KMS-11 (cell line): ENCODE data around the gene TRIOBP.
A peak's percentile ranks its signal among the peaks of the same experiment; 100 is the strongest.

Source experiments
- H2AFZ ChIP-seq: fragments of 200-600 bp; sonication (generic); 2 replicates; pipeline ENCODE4 v1.6.1; 2016; ENCODE audit warnings: antibody characterized with exemption, mixed run types, low read depth
- H3K27ac ChIP-seq: fragments of 200-600 bp; sonication (generic); 2 replicates; pipeline ENCODE4 v1.6.1; 2016; ENCODE audit warnings: mild to moderate bottlenecking, mixed run types
- H3K27me3 ChIP-seq: fragments of 200-600 bp; sonication (generic); 2 replicates; pipeline ENCODE4 v1.6.1; 2017; ENCODE audit warnings: mild to moderate bottlenecking, low read depth, mixed run types, moderate library complexity; ENCODE audit not compliant: insufficient read depth
- H3K36me3 ChIP-seq: fragments of 200-600 bp; sonication (generic); 2 replicates; pipeline ENCODE4 v1.6.1; 2017; ENCODE audit warnings: mild to moderate bottlenecking, mixed run types; ENCODE audit not compliant: insufficient read depth
- H3K4me1 ChIP-seq: fragments of 200-600 bp; sonication (generic); 2 replicates; pipeline ENCODE4 v1.6.1; 2016; ENCODE audit warnings: mild to moderate bottlenecking, low read depth, mixed run types; ENCODE audit not compliant: poor library complexity, severe bottlenecking
- H3K4me2 ChIP-seq: fragments of 200-600 bp; sonication (generic); 2 replicates; pipeline ENCODE4 v1.7.0; 2016; ENCODE audit warnings: mild to moderate bottlenecking, mixed run types
- H3K4me3 ChIP-seq: fragments of 200-600 bp; sonication (generic); IDR thresholded peaks from 2 replicates; pipeline ENCODE4 v1.6.1; 2017; ENCODE audit warnings: low read depth, low read length, mixed read lengths; ENCODE audit not compliant: insufficient read depth
- H3K79me2 ChIP-seq: fragments of 200-600 bp; sonication (generic); 2 replicates; pipeline ENCODE4 v1.6.1; 2016; ENCODE audit warnings: low read depth, mixed run types; ENCODE audit not compliant: insufficient read depth
- H3K9ac ChIP-seq: fragments of 200-600 bp; sonication (generic); 2 replicates; pipeline ENCODE4 v1.6.1; 2016; ENCODE audit warnings: mild to moderate bottlenecking, mixed run types
- H4K20me1 ChIP-seq: fragments of 200-600 bp; sonication (generic); 2 replicates; pipeline ENCODE4 v1.6.1; 2016; ENCODE audit warnings: mild to moderate bottlenecking, mixed run types; ENCODE audit not compliant: insufficient read depth
- TF ChIP-seq, protein P1 (sequence below): fragments of 200-600 bp; sonication (generic); conservative IDR thresholded peaks from 2 replicates; pipeline ENCODE4 v1.6.1; 2017; ENCODE audit warnings: low read depth, mild to moderate bottlenecking, antibody characterized with exemption, low read length, moderate library complexity, mixed read lengths

Gene TRIOBP

GRCh38 chr22:37806409-37807333 is 109.8 kb downstream of the TRIOBP start:
- Histone ChIP-seq H4K20me1 (no peaks in the 10 kb centered on the region), H3K4me1 (peaks cover 29% of the 10 kb centered on the region), H3K4me3 (no peak overlapping the region), H3K9ac (no peak overlapping the region), H3K36me3 (no peaks in the 10 kb centered on the region), H3K79me2 (no peaks in the 10 kb centered on the region), H3K27me3 (peaks cover 43% of the 10 kb centered on the region), H3K4me2 (peak overlapping the region; percentile 64), H2AFZ (peak overlapping the region; percentile 62; the same call in 1 of the 2 replicates), H3K27ac (no peak overlapping the region)
- TF ChIP-seq, protein P1, sequence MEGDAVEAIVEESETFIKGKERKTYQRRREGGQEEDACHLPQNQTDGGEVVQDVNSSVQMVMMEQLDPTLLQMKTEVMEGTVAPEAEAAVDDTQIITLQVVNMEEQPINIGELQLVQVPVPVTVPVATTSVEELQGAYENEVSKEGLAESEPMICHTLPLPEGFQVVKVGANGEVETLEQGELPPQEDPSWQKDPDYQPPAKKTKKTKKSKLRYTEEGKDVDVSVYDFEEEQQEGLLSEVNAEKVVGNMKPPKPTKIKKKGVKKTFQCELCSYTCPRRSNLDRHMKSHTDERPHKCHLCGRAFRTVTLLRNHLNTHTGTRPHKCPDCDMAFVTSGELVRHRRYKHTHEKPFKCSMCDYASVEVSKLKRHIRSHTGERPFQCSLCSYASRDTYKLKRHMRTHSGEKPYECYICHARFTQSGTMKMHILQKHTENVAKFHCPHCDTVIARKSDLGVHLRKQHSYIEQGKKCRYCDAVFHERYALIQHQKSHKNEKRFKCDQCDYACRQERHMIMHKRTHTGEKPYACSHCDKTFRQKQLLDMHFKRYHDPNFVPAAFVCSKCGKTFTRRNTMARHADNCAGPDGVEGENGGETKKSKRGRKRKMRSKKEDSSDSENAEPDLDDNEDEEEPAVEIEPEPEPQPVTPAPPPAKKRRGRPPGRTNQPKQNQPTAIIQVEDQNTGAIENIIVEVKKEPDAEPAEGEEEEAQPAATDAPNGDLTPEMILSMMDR, result no peak

DNA sequence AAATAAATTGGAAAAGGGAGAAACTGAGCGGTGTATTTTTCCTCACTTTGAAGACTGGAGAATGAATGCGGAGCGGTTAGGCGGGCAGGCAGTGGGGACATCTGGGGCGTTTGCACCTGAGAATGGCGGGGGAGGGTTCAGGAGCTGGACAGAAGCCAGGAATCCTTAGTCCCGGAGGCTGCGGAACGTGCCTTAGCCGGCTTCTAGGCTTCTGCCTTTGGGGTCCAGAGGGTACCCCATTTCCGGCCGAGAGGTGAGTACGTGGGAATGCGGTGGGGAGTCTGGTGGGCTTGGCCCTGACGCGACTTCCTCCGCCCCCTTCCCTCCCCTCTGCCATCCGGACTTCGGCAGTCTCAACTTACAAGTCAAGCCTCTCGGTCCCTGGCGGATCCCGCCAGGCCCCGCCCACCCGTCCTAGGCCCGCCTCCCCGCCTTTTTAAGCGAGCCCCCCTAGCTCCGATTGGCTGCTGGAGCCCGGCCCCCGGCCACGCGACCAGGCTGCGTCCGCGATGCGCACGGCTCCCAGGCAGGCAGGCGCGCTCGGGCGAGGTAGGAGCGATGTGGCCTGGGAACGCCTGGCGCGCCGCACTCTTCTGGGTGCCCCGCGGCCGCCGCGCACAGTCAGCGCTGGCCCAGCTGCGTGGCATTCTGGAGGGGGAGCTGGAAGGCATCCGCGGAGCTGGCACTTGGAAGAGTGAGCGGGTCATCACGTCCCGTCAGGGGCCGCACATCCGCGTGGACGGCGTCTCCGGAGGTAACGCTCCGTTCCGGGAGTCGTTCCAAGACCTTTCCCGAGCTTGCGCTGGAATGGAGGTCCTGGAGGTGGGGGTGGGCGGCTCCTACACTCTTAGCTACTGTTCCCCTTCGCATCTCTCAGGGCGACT is 110.8 kb downstream of the TRIOBP start, which contains the start of gene GCAT:
Gene GCAT (plus strand): TSS at position 525 of the 884 bp plus-strand sequence. CDS start 34 bp downstream, at position 559.
- TF ChIP-seq, protein P1, result no peak
- H3K79me2 ChIP-seq, result no peaks in the 10 kb centered on the region
- no peak within 1 kb of the TSS; the same call in 1 of the 2 replicates for H3K9ac ChIP-seq
- peaks cover 27% of the 10 kb centered on the region for H3K4me1 ChIP-seq
- H3K27ac ChIP-seq, result no peak within 1 kb of the TSS
- H4K20me1 ChIP-seq, result no peaks in the 10 kb centered on the region
- peak within 1 kb of the TSS; percentile 64 for H3K4me2 ChIP-seq
- peaks cover 41% of the 10 kb centered on the region for H3K27me3 ChIP-seq
- no peak within 1 kb of the TSS for H3K4me3 ChIP-seq
- H2AFZ ChIP-seq, result peak within 1 kb of the TSS; percentile 62
- no peaks in the 10 kb centered on the region for H3K36me3 ChIP-seq

DNA sequence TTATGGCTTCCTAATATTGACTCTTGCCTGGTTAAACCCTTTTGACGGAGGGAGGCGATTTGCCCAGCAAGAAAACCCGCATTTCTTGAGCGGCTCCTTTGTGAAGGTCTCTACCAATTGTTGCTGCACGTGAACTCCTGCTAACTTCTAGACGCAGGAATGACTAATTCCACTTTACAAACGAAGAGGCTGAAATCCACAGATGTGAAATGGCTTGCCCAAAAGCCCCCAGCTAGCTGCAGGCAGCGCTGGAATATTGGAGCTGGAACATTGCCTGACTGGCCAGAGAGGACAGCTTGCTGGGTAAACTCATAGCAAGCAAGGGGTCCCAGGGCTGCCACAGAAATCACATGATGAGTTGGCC is 111.4 kb downstream of the TRIOBP start:
- peaks cover 35% of the 10 kb centered on the region for H3K27me3 ChIP-seq
- H3K4me3 ChIP-seq, result no peak overlapping the region
- no peak overlapping the region; the same call in 1 of the 2 replicates for H3K9ac ChIP-seq
- peak overlapping the region; percentile 64 for H3K4me2 ChIP-seq
- H3K36me3 ChIP-seq, result no peaks in the 10 kb centered on the region
- H4K20me1 ChIP-seq, result no peaks in the 10 kb centered on the region
- no peaks in the 10 kb centered on the region for H3K79me2 ChIP-seq
- TF ChIP-seq, protein P1, result no peak
- no peak overlapping the region for H3K27ac ChIP-seq
- H3K4me1 ChIP-seq, result peaks cover 21% of the 10 kb centered on the region
- peak overlapping the region; percentile 62 for H2AFZ ChIP-seq

- Histone ChIP-seq H2AFZ (no peak overlapping the region), H3K4me2 (no peak overlapping the region), H3K4me1 (peaks cover 21% of the 10 kb centered on the region), H3K36me3 (no peaks in the 10 kb centered on the region), H3K79me2 (no peaks in the 10 kb centered on the region), H3K4me3 (no peak overlapping the region), H3K27me3 (peaks cover 21% of the 10 kb centered on the region), H3K27ac (no peak overlapping the region), H4K20me1 (no peaks in the 10 kb centered on the region), H3K9ac (no peak overlapping the region)
- TF ChIP-seq, protein P1, result no peak
Observed at GRCh38 chr22:37809672-37810333, 113.0 kb downstream of the TRIOBP start.
